B cell (primary cell): ENCODE measurements around the gene TMEM94. TPM values are rescaled to one million over a fixed set of nuclear protein-coding genes. Genes with fewer than 3 reads are reported as not detected.

ENCODE experiments used
- ATAC-seq: fragments of 200-7000 bp; cut with Tn5 transposase; one replicate; pipeline ENCODE4 v1.10.0; 2021; ENCODE audit warnings: low read depth, mild to moderate bottlenecking, moderate number of reproducible peaks, moderate library complexity
- CTCF ChIA-PET: fragments of 350-600 bp; sonication (Branson Sonifier 250); formaldehyde crosslinking; loops from one replicate; lab custom pipeline; 2021; ENCODE audit warnings: antibody characterized with exemption, inconsistent platforms; lab: Charles Lee
- POLR2A ChIA-PET: fragments of 350-600 bp; sonication (Branson Sonifier 250); formaldehyde crosslinking; loops from one replicate; lab custom pipeline; 2021; ENCODE audit warnings: antibody characterized with exemption; lab: Charles Lee
- DNase-seq: peaks from one replicate; pipeline ENCODE4 v3.0.0; 2013
- H2AFZ ChIP-seq: 2 replicates; pipeline ENCODE4 v1.6.1; 2012; ENCODE audit warnings: mild to moderate bottlenecking, low read depth, low read length; ENCODE audit not compliant: insufficient read depth, poor library complexity, severe bottlenecking
- H3K27ac ChIP-seq, 2 donors: 1 replicate in 1 of 2; 2 replicates in 1 of 2; pipeline ENCODE4 v1.5.1; 2012 to 2013; ENCODE audit warnings: low read length in 2 of 2, mild to moderate bottlenecking in 2 of 2, moderate library complexity in 1 of 2
- H3K27me3 ChIP-seq, 4 experiments: fragments of 200-600 bp in 1 of 4; sonication (generic) in 1 of 4; replicated peaks in 1 of 4; 1 replicate in 2 of 4; 2 replicates in 2 of 4; pipeline versions ENCODE4 v1.6.1 to v1.7.0; 2013 to 2016; ENCODE audit warnings: low read length in 3 of 4, mild to moderate bottlenecking in 2 of 4, mixed read lengths in 1 of 4, moderate library complexity in 1 of 4; ENCODE audit not compliant: insufficient read depth in 4 of 4, control insufficient read depth in 3 of 4; ENCODE audit errors: control extremely low read depth in 1 of 4
- H3K36me3 ChIP-seq, 2 experiments: replicated peaks in 1 of 2; 1 replicate in 1 of 2; 2 replicates in 1 of 2; pipeline versions ENCODE4 v1.6.1 to v1.7.1; 2013; ENCODE audit warnings: low read length in 1 of 2; ENCODE audit not compliant: insufficient read depth in 2 of 2, control insufficient read depth in 1 of 2; ENCODE audit errors: control extremely low read depth in 1 of 2, extremely low read depth in 1 of 2
- H3K4me1 ChIP-seq, 2 donors: fragments of 200-600 bp in 1 of 2; sonication (generic) in 1 of 2; 1 replicate in 1 of 2; 2 replicates in 1 of 2; pipeline versions ENCODE4 v1.5.1 to v1.6.1; 2013 to 2017; ENCODE audit warnings: low read length in 2 of 2; ENCODE audit not compliant: control insufficient read depth in 2 of 2, insufficient read depth in 2 of 2
- H3K4me2 ChIP-seq: replicated peaks from 2 replicates; pipeline ENCODE3; 2012; ENCODE audit warnings: mild to moderate bottlenecking, low read depth, low read length; ENCODE audit not compliant: poor library complexity, severe bottlenecking
- H3K4me3 ChIP-seq, 5 experiments: fragments of 200-600 bp in 1 of 5; sonication (generic) in 1 of 5; 1 replicate in 3 of 5; 2 replicates in 2 of 5; pipeline versions ENCODE4 v1.5.1 to v1.7.0; 2011 to 2016; ENCODE audit warnings: low read length in 4 of 5, mild to moderate bottlenecking in 4 of 5, low read depth in 2 of 5, control low read depth in 1 of 5, moderate library complexity in 1 of 5; ENCODE audit not compliant: insufficient read depth in 1 of 5; ENCODE audit errors: control extremely low read depth in 1 of 5, extremely low read depth in 1 of 5
- H3K79me2 ChIP-seq: fragments of 200-600 bp; sonication (generic); one replicate; pipeline ENCODE4 v1.6.0; 2016; ENCODE audit warnings: low read length; ENCODE audit not compliant: control insufficient read depth, insufficient read depth
- H3K9ac ChIP-seq: fragments of 200-600 bp; sonication (generic); 2 replicates; pipeline ENCODE4 v1.6.1; 2017; ENCODE audit warnings: mild to moderate bottlenecking, low read length, moderate library complexity
- H3K9me3 ChIP-seq, 3 donors: one replicate each; pipeline versions ENCODE4 v1.6.1 to v1.7.1; 2013; ENCODE audit warnings: low read length in 2 of 3; ENCODE audit not compliant: control insufficient read depth in 2 of 3, insufficient read depth in 1 of 3; ENCODE audit errors: control extremely low read depth in 1 of 3
- H4K20me1 ChIP-seq: 2 replicates; pipeline ENCODE4 v1.6.0; 2012; ENCODE audit warnings: mild to moderate bottlenecking, low read length; ENCODE audit not compliant: insufficient read depth, control insufficient read depth, poor library complexity, severe bottlenecking
- H3K27ac Mint-ChIP-seq: one replicate; pipeline ENCODE4 v1.8.0; 2021; ENCODE audit warnings: mixed read lengths
- H3K27me3 Mint-ChIP-seq: one replicate; pipeline ENCODE4 v1.8.0; 2021; ENCODE audit warnings: mixed read lengths
- H3K4me1 Mint-ChIP-seq: one replicate; pipeline ENCODE4 v1.8.0; 2021; ENCODE audit warnings: mixed read lengths
- H3K4me3 Mint-ChIP-seq: one replicate; pipeline ENCODE4 v1.8.0; 2021; ENCODE audit warnings: mixed read lengths
- H3K9me3 Mint-ChIP-seq: one replicate; pipeline ENCODE4 v1.8.0; 2022; ENCODE audit warnings: mixed read lengths; ENCODE audit not compliant: insufficient read depth
- EZH2 ChIP-seq: IDR thresholded peaks from 2 replicates; pipeline ENCODE4 v1.6.1; 2012; ENCODE audit warnings: borderline replicate concordance, low read depth, mild to moderate bottlenecking, moderate library complexity, low read length; ENCODE audit not compliant: insufficient read depth, poor library complexity, severe bottlenecking
- WGBS: methylation state at CpG from one replicate; pipeline ENCODE4 v1.1.5; 2013; ENCODE audit warnings: missing lambda C conversion rate; ENCODE audit not compliant: insufficient coverage; 5-methylcytosine and 5-hydroxymethylcytosine counted together
- intact Hi-C: fragments of 100-400 bp; cut with micrococcal nuclease; formaldehyde crosslinking; loops from one replicate; pipeline ENCODE4 v1.10.0; 2022
- polyA plus RNA-seq: library from polyadenylated mRNA; depleted of rRNA; stranded (reverse); fragments of >200 nt; gene quantifications from 2 replicates; pipeline ENCODE4 v1.2.3, GENCODE V29; 2012
- total RNA-seq, 2 donors: library from RNA; stranded (reverse); fragments of 120-200 nt in 1 of 2; gene quantifications; 1 replicate in 1 of 2; 2 replicates in 1 of 2; pipeline versions ENCODE4 v1.2.3 to v1.2.4, GENCODE V29; 2013 to 2022
- TF ChIP-seq, protein P1 (sequence below): fragments of 200-600 bp; IDR thresholded peaks from one replicate; pipeline ENCODE4 v1.8.0; 2022; ENCODE audit warnings: antibody characterized with exemption, mild to moderate bottlenecking

Gene TMEM94
- total and polyA plus RNA-seq, 2 donors (not counting 1 experiment from before 2014, with no cell fraction given) = 139 to 158 TPM

DNA sequence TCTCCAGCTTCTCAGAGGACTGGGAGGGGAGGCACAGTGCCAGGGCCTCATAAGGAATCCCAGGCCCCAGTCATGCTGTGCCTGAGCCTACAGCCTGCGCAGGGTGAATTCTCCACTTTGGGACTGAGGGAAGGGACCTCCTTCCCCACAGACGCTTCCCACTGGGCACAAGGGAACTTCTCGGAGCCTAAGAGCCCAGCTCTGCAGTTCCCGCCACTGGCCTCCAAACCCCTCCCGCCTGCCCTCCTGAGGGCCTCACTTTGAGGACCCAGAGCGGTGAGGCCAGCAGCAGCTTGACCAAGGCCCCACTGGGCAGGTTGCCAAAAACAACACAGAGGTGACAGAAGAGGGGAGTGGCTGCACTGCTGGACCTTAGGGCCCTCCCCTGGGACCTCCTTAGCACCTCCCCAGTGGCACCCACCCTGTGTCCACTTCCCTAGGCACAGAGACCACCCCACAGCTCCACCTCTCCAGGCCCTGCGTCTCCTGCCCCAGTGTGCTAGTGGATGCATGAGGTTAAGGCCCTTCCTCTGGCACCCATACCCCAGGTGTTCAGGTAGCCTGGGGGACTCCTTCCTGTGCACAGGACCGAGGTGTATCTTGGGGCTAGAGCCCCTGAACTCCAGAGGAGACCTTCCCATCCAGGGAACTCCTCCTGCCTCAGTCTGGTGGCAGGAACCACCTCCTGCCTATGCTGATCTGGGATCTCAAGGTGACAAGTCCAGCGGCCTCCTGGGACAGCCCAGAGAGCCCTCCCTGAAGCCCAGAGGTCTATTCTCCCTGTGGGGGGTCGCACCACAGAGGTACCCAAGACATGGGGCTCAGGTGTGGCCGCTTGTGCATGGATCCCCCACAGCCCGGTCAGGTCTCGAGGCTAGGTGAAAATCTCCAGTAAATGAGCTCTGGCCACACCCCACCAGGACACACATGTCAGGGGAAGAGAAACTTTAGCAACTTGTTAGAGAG is 55.5 kb downstream of the TMEM94 start:
- Mint-ChIP-seq H3K27me3 (no peaks in the 10 kb centered on the region), H3K4me3 (no peak overlapping the region), H3K9me3 (no peaks in the 10 kb centered on the region), H3K4me1 (no peaks in the 10 kb centered on the region), H3K27ac (no peak overlapping the region)
- Histone ChIP-seq H4K20me1 (no peaks in the 10 kb centered on the region), H3K4me1 (peaks cover 5 to 17% of the 10 kb centered on the region in 2 donors), H3K27me3 (no peaks in the 10 kb centered on the region), H3K4me3 (no peak overlapping the region), H3K4me2 (no peak overlapping the region), H3K9ac (no peak overlapping the region), H2AFZ (no peak overlapping the region), H3K9me3 (no peaks in the 10 kb centered on the region), H3K36me3 (no peaks in the 10 kb centered on the region), H3K79me2 (peaks cover 3% of the 10 kb centered on the region), H3K27ac (no peak overlapping the region)
- WGBS = 82% methylated on average over 13 of the region's 13 CpGs
- DNase-seq (no peak), ATAC-seq (no peak)
- ChIA-PET POLR2A (no interaction called here), CTCF (interaction anchor here (1.2 kb wide), 1 partner anchor 76 kb away, joined by 3 read pairs; the partner anchor contains the start of gene MYO15B)
- intact Hi-C loops = loop anchor here (10.0 kb wide), 1 partner anchor 253 kb away; the partner anchor contains the start of gene GALK1
- no peak for TF ChIP-seq EZH2
- TF ChIP-seq, protein P1, sequence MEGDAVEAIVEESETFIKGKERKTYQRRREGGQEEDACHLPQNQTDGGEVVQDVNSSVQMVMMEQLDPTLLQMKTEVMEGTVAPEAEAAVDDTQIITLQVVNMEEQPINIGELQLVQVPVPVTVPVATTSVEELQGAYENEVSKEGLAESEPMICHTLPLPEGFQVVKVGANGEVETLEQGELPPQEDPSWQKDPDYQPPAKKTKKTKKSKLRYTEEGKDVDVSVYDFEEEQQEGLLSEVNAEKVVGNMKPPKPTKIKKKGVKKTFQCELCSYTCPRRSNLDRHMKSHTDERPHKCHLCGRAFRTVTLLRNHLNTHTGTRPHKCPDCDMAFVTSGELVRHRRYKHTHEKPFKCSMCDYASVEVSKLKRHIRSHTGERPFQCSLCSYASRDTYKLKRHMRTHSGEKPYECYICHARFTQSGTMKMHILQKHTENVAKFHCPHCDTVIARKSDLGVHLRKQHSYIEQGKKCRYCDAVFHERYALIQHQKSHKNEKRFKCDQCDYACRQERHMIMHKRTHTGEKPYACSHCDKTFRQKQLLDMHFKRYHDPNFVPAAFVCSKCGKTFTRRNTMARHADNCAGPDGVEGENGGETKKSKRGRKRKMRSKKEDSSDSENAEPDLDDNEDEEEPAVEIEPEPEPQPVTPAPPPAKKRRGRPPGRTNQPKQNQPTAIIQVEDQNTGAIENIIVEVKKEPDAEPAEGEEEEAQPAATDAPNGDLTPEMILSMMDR = no peak
